ENCODE results near the gene HMX1.

HMX1 gene

DNA sequence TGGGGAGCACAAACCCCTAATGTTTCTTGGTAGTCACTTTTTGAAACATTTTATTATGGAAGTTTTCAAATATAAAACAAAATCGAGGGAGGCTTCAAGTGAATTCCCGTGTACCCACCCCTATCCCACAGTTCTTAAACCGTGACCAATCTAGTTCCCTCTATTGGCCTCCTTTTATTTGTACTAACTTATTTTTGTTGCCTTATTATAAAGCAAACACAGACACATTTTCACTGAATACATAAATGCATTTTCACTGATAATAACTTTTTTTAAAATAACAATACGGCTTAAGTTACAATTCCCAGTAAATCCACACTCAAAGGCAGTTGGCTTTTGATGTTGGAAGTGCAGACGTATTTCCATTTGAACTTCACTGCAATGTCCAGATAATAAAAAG lies 9.3 kb downstream of the HMX1 start:
- TF ChIP-seq, protein P1, sequence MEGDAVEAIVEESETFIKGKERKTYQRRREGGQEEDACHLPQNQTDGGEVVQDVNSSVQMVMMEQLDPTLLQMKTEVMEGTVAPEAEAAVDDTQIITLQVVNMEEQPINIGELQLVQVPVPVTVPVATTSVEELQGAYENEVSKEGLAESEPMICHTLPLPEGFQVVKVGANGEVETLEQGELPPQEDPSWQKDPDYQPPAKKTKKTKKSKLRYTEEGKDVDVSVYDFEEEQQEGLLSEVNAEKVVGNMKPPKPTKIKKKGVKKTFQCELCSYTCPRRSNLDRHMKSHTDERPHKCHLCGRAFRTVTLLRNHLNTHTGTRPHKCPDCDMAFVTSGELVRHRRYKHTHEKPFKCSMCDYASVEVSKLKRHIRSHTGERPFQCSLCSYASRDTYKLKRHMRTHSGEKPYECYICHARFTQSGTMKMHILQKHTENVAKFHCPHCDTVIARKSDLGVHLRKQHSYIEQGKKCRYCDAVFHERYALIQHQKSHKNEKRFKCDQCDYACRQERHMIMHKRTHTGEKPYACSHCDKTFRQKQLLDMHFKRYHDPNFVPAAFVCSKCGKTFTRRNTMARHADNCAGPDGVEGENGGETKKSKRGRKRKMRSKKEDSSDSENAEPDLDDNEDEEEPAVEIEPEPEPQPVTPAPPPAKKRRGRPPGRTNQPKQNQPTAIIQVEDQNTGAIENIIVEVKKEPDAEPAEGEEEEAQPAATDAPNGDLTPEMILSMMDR (IDR thresholded peaks at IDR 0.05; ENCODE audit: control extremely low read depth, extremely low read depth, low read depth, missing control alignments) = no peak
- ChIA-PET POLR2A (no interaction called here), CTCF (no interaction called here)
- no peak for DNase-seq (ENCODE audit: extremely low spot score)

GRCh38 chr4:8861576-8862295 lies 9.9 kb downstream of the HMX1 start:
- CTCF ChIA-PET = no interaction called here
- no peak for DNase-seq (ENCODE audit: extremely low spot score)
- TF ChIP-seq, protein P1 (IDR thresholded peaks at IDR 0.05; ENCODE audit: control extremely low read depth, extremely low read depth, low read depth, missing control alignments) = no peak

GRCh38 chr4:8860892-8861575 lies 10.6 kb downstream of the HMX1 start:
- POLR2A ChIA-PET = no interaction called here
- TF ChIP-seq, protein P1 (IDR thresholded peaks at IDR 0.05; ENCODE audit: control extremely low read depth, extremely low read depth, low read depth, missing control alignments) = no peak
- CTCF ChIA-PET = no interaction called here
- DNase-seq (ENCODE audit: extremely low spot score) = no peak

More at GRCh38 chr4:8861576-8862295, 9.9 kb downstream of the HMX1 start:
- POLR2A ChIA-PET = no interaction called here

GRCh38 chr4:8860096-8860891 lies 11.3 kb downstream of the HMX1 start:
- DNase-seq (ENCODE audit: extremely low spot score) = no peak
- CTCF ChIA-PET = no interaction called here
- POLR2A ChIA-PET = no interaction called here
- TF ChIP-seq, protein P1 (IDR thresholded peaks at IDR 0.05; ENCODE audit: control extremely low read depth, extremely low read depth, low read depth, missing control alignments) = no peak

DNA sequence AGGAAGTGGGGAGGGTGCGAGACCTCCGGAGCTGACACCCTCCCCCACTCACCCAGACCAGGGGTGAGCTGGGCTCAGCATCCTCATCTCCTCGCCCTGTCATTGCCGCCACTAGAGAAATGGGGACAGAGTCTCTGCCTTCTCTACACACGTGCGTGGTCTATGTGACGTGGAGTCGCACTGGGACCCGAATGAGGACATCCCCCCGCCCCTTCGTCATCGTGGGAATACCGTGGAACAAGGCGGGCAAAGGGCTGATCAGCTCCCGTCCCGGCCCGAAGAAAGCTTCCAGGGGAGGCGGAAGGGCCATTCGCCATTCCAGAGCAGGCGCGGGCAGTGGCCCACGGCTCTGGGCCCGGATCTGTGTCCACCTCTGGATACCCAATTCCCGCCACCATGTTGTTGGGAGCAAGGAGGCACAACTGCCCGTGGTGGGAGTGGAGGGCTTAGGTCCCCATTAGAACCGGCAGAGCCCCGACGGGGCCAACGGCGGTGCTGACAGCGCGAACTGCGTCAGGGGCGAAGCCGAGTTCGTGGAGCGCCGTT lies 12.0 kb downstream of the HMX1 start:
- ChIA-PET CTCF (no interaction called here), POLR2A (no interaction called here)
- TF ChIP-seq, protein P1 (IDR thresholded peaks at IDR 0.05; ENCODE audit: control extremely low read depth, extremely low read depth, low read depth, missing control alignments) = no peak
- no peak for DNase-seq (ENCODE audit: extremely low spot score)

DNA sequence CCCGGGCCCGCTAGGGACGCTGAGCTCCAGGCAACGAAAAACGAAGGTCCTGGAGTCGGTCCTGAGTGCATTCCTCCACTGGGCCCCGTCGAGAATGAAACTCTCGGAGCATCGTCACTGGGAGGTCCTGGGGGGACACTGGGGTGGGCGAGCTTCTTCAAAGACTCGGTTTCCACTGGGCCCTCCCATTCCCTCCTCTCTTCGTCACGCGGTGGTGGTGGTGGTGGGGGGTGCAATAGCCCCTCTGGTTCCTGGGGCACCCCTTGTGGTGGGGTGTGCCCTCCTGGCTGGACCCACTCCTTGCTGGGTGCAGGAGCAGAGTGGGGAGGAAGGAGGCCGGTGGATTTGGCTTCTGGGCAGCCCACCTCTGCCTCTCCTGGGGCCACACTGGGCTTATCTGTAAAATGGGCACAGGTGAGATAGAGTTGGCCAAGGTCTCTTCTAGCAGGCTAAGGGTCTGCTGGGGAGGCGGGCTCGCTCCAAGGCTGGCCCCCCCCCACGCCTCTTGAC lies 12.9 kb downstream of the HMX1 start:
- ChIA-PET POLR2A (no interaction called here), CTCF (no interaction called here)
- no peak for DNase-seq (ENCODE audit: extremely low spot score)
- TF ChIP-seq, protein P1 (IDR thresholded peaks at IDR 0.05; ENCODE audit: control extremely low read depth, extremely low read depth, low read depth, missing control alignments) = no peak
